Measurements from ENCODE around the gene CACNB2. TPM values are rescaled to one million over a fixed set of nuclear protein-coding genes. Genes with fewer than 3 reads are reported as not detected.
A peak's percentile ranks its signal among the peaks of the same experiment; 100 is the strongest.

The CACNB2 gene
- total RNA-seq, 2 donors from 2014 or later = 4.5 to 56.7 TPM

GRCh38 chr10:18236756-18237155 lies 96.5 kb downstream of the CACNB2 start:
- no peaks in the 10 kb centered on the region for H3K27me3 ChIP-seq (replicated peaks; ENCODE audit: insufficient read depth)
- peaks cover 23 to 45% of the 10 kb centered on the region in 2 donors for H3K4me1 ChIP-seq (ENCODE audit: control insufficient read depth in 1 of 2, low read depth in 2 of 2)
- DNase-seq (ENCODE audit: low spot score) (no peak), ATAC-seq (ENCODE audit: insufficient number of reproducible peaks, low FRiP score, low read depth) (no peak)
- no peak overlapping the region for H3K27ac ChIP-seq
- no peak overlapping the region for H3K4me3 ChIP-seq
- no peaks in the 10 kb centered on the region for H3K9me3 ChIP-seq
- H3K36me3 ChIP-seq = no peaks in the 10 kb centered on the region
- no peak for TF ChIP-seq CTCF (IDR thresholded peaks at IDR 0.05)

- Histone ChIP-seq H3K27ac (peak overlapping the region; percentile 11 to 51), H3K4me3 (no peak overlapping the region), H3K36me3 (peaks cover 4% of the 10 kb centered on the region), H3K27me3 (replicated peaks; ENCODE audit: insufficient read depth) (no peaks in the 10 kb centered on the region), H3K4me1 (ENCODE audit: control insufficient read depth in 1 of 2, low read depth in 2 of 2) (peaks cover 23 to 44% of the 10 kb centered on the region in 2 donors), H3K9me3 (no peaks in the 10 kb centered on the region)
- ATAC-seq (ENCODE audit: insufficient number of reproducible peaks, low FRiP score, low read depth) (no peak), DNase-seq (ENCODE audit: low spot score) (no peak)
- peak; percentile 74 for TF ChIP-seq CTCF (IDR thresholded peaks at IDR 0.05)
Measured at GRCh38 chr10:18238870-18239485, 98.8 kb downstream of the CACNB2 start.

- Histone ChIP-seq H3K4me1 (ENCODE audit: control insufficient read depth in 1 of 2, low read depth in 2 of 2) (peaks cover 23 to 44% of the 10 kb centered on the region in 2 donors), H3K36me3 (peaks cover 5% of the 10 kb centered on the region), H3K27me3 (replicated peaks; ENCODE audit: insufficient read depth) (no peaks in the 10 kb centered on the region), H3K27ac (peak overlapping the region; percentile 11 to 74), H3K4me3 (peak overlapping the region; percentile 52), H3K9me3 (no peaks in the 10 kb centered on the region)
- ATAC-seq (ENCODE audit: insufficient number of reproducible peaks, low FRiP score, low read depth) (peak; percentile 51), DNase-seq (ENCODE audit: low spot score) (no peak)
- TF ChIP-seq CTCF (IDR thresholded peaks at IDR 0.05) = no peak
Measured at GRCh38 chr10:18240185-18240882, 100.1 kb downstream of the CACNB2 start.

GRCh38 chr10:18246967-18247366 lies 106.7 kb downstream of the CACNB2 start:
- no peak overlapping the region for H3K4me3 ChIP-seq
- no peak for ATAC-seq (ENCODE audit: insufficient number of reproducible peaks, low FRiP score, low read depth)
- no peak for DNase-seq (ENCODE audit: low spot score)
- no peaks in the 10 kb centered on the region for H3K4me1 ChIP-seq (ENCODE audit: control insufficient read depth in 1 of 2, low read depth in 2 of 2)
- H3K36me3 ChIP-seq = peaks cover 5% of the 10 kb centered on the region
- H3K27ac ChIP-seq = no peak overlapping the region
- H3K27me3 ChIP-seq (replicated peaks; ENCODE audit: insufficient read depth) = no peaks in the 10 kb centered on the region
- no peaks in the 10 kb centered on the region for H3K9me3 ChIP-seq
- TF ChIP-seq CTCF (IDR thresholded peaks at IDR 0.05) = no peak

GRCh38 chr10:18252086-18252485 lies 111.9 kb downstream of the CACNB2 start:
- ATAC-seq (ENCODE audit: insufficient number of reproducible peaks, low FRiP score, low read depth) (no peak), DNase-seq (ENCODE audit: low spot score) (no peak)
- Histone ChIP-seq H3K27me3 (replicated peaks; ENCODE audit: insufficient read depth) (no peaks in the 10 kb centered on the region), H3K4me3 (peak overlapping the region; percentile 18), H3K27ac (peak overlapping the region in 1 of 2 donors; percentile 16), H3K4me1 (ENCODE audit: control insufficient read depth in 1 of 2, low read depth in 2 of 2) (peaks cover 0 to 12% of the 10 kb centered on the region in 2 donors), H3K36me3 (no peaks in the 10 kb centered on the region), H3K9me3 (no peaks in the 10 kb centered on the region)
- no peak for TF ChIP-seq CTCF (IDR thresholded peaks at IDR 0.05)
